ENCODE data around the gene FBLN1.
"Not testable (repeated sequence)": the region's sequence is repeated elsewhere in the genome, so short reads cannot be mapped to it uniquely, and the experiment has no call there.

FBLN1 gene

GRCh38 chr22:45485261-45485660 lies 17.4 kb upstream of the FBLN1 start:
- H3K27ac Mint-ChIP-seq, result no peak overlapping the region
- no peaks in the 10 kb centered on the region for H3K36me3 Mint-ChIP-seq (ENCODE audit: low read depth)
- no peaks in the 10 kb centered on the region for H3K9me3 Mint-ChIP-seq
- H3K4me3 Mint-ChIP-seq, result no peak overlapping the region
- peaks cover 16% of the 10 kb centered on the region for H3K27me3 Mint-ChIP-seq (ENCODE audit: low read depth)
- H3K4me1 Mint-ChIP-seq (ENCODE audit: low read depth), result no peaks in the 10 kb centered on the region

- Mint-ChIP-seq H3K4me1 (ENCODE audit: low read depth) (no peaks in the 10 kb centered on the region), H3K27me3 (ENCODE audit: low read depth) (peaks cover 16% of the 10 kb centered on the region), H3K27ac (no peak overlapping the region), H3K4me3 (no peak overlapping the region), H3K9me3 (no peaks in the 10 kb centered on the region), H3K36me3 (ENCODE audit: low read depth) (no peaks in the 10 kb centered on the region)
Measured at GRCh38 chr22:45488764-45489370, 13.8 kb upstream of the FBLN1 start.

DNA sequence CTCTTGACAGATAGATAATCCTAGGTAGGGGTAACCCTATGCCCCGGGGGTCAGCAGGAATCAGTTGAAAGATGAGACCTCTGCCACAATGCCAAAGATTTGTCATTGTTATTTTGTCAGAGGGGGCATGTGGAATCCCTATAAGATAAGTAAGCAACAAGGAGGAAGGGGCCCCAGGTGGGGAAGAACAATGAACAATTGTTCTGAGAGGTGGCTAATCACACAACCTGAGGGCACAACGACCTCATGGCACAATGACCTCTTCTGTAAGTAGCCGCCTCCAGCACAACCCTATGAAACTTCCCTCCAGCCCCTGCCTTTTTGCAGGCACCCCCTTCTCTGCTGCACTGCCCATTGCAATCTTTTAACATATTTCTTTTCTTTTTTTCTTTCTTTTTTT lies 11.8 kb upstream of the FBLN1 start:
- no peaks in the 10 kb centered on the region for H3K4me1 Mint-ChIP-seq (ENCODE audit: low read depth)
- no peak overlapping the region for H3K27ac Mint-ChIP-seq
- no peaks in the 10 kb centered on the region for H3K36me3 Mint-ChIP-seq (ENCODE audit: low read depth)
- H3K27me3 Mint-ChIP-seq (ENCODE audit: low read depth), result peaks cover 13% of the 10 kb centered on the region
- H3K9me3 Mint-ChIP-seq, result no peaks in the 10 kb centered on the region
- no peak overlapping the region for H3K4me3 Mint-ChIP-seq

DNA sequence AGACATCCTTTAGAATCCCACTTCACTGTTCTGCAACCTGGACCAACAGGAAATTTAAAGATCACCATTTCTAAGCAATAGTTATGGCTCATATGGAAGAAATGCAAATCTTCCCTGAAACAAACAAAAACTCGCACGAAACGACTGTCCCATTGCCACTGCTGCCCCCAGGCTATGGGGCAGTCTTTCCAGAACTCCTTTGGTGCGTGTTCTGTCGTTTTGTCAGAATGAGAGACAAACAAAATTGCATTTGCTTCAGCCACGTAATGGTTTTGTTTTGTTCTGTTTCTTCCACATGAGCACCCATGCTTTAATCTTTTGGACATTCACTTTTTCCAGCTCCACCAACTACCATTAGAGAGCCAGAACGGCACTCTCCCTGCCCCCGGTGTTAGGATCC lies 10.8 kb upstream of the FBLN1 start:
- Mint-ChIP-seq H3K4me1 (ENCODE audit: low read depth) (no peaks in the 10 kb centered on the region), H3K9me3 (no peaks in the 10 kb centered on the region), H3K27me3 (ENCODE audit: low read depth) (peaks cover 9% of the 10 kb centered on the region), H3K4me3 (no peak overlapping the region), H3K36me3 (ENCODE audit: low read depth) (no peaks in the 10 kb centered on the region), H3K27ac (no peak overlapping the region)

DNA sequence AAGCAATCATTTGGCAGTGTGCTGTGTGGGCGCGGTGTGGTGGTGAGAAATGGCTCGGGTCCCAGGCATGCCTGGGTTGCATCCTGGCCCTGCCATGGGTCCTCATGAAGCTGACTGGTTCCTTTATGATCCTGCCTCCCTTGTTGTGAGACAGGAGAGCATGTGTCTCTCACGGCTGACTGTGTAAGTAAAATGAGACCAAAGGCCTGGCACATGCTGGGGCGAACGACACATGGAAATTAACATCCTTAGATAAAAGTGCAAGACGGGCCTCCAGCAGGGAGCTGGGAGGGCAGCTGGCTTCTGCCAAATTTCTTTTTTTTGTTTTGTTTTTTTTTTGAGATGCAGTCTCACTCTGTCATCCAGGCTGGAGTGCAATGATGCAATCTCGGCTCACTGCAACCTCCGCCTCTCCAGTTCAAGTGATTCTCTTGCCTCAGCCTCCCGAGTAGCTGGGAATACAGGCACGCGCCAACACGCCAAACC lies 9.4 kb upstream of the FBLN1 start:
- Mint-ChIP-seq H3K4me3 (no peak overlapping the region), H3K27me3 (ENCODE audit: low read depth) (peaks cover 3% of the 10 kb centered on the region), H3K9me3 (no peaks in the 10 kb centered on the region), H3K27ac (no peak overlapping the region), H3K4me1 (ENCODE audit: low read depth) (no peaks in the 10 kb centered on the region), H3K36me3 (ENCODE audit: low read depth) (no peaks in the 10 kb centered on the region)

DNA sequence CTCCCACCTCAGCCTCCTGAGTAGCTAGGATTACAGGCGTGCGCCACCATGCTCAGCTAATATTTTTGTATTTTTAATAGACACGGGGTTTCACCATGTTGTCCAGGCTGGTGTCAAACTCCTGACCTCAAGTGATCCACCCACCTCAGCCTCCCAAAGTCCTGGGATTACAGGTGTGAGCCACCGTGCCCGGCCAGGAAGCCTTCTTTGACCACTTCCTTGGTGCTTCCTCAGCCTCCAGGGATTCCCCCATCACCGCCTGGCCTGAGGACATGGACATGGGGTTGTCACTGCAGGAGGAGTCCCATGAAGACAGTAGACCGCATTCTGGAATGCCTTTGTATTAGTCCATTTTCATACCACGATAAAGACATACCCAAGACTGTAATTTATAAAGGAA lies 8.4 kb upstream of the FBLN1 start:
- H3K27ac Mint-ChIP-seq; H3K4me3 Mint-ChIP-seq; H3K4me1 Mint-ChIP-seq (ENCODE audit: low read depth); H3K9me3 Mint-ChIP-seq; H3K36me3 Mint-ChIP-seq (ENCODE audit: low read depth); H3K27me3 Mint-ChIP-seq (ENCODE audit: low read depth): not testable (repeated sequence)

- not testable (repeated sequence) for H3K4me1 Mint-ChIP-seq (ENCODE audit: low read depth); H3K9me3 Mint-ChIP-seq; H3K27ac Mint-ChIP-seq; H3K27me3 Mint-ChIP-seq (ENCODE audit: low read depth); H3K36me3 Mint-ChIP-seq (ENCODE audit: low read depth); H3K4me3 Mint-ChIP-seq
Measured at GRCh38 chr22:45495616-45496015, 7.1 kb upstream of the FBLN1 start.

GRCh38 chr22:45496451-45496941 lies 6.2 kb upstream of the FBLN1 start:
- H3K36me3 Mint-ChIP-seq (ENCODE audit: low read depth), result no peaks in the 10 kb centered on the region
- no peak overlapping the region for H3K4me3 Mint-ChIP-seq
- H3K4me1 Mint-ChIP-seq (ENCODE audit: low read depth), result no peaks in the 10 kb centered on the region
- H3K9me3 Mint-ChIP-seq, result no peaks in the 10 kb centered on the region
- H3K27me3 Mint-ChIP-seq (ENCODE audit: low read depth), result peaks cover 8% of the 10 kb centered on the region
- no peak overlapping the region for H3K27ac Mint-ChIP-seq

GRCh38 chr22:45497351-45498145 lies 5.1 kb upstream of the FBLN1 start:
- Mint-ChIP-seq H3K27me3 (ENCODE audit: low read depth) (peaks cover 14% of the 10 kb centered on the region), H3K36me3 (ENCODE audit: low read depth) (no peaks in the 10 kb centered on the region), H3K27ac (no peak overlapping the region), H3K4me1 (ENCODE audit: low read depth) (no peaks in the 10 kb centered on the region), H3K9me3 (no peaks in the 10 kb centered on the region), H3K4me3 (no peak overlapping the region)

- no peak overlapping the region for H3K27ac Mint-ChIP-seq
- H3K9me3 Mint-ChIP-seq, result no peaks in the 10 kb centered on the region
- H3K4me1 Mint-ChIP-seq (ENCODE audit: low read depth), result no peaks in the 10 kb centered on the region
- H3K27me3 Mint-ChIP-seq (ENCODE audit: low read depth), result peaks cover 28% of the 10 kb centered on the region
- no peak overlapping the region for H3K4me3 Mint-ChIP-seq
- H3K36me3 Mint-ChIP-seq (ENCODE audit: low read depth), result no peaks in the 10 kb centered on the region
Measured at GRCh38 chr22:45499746-45500145, 2.9 kb upstream of the FBLN1 start.

DNA sequence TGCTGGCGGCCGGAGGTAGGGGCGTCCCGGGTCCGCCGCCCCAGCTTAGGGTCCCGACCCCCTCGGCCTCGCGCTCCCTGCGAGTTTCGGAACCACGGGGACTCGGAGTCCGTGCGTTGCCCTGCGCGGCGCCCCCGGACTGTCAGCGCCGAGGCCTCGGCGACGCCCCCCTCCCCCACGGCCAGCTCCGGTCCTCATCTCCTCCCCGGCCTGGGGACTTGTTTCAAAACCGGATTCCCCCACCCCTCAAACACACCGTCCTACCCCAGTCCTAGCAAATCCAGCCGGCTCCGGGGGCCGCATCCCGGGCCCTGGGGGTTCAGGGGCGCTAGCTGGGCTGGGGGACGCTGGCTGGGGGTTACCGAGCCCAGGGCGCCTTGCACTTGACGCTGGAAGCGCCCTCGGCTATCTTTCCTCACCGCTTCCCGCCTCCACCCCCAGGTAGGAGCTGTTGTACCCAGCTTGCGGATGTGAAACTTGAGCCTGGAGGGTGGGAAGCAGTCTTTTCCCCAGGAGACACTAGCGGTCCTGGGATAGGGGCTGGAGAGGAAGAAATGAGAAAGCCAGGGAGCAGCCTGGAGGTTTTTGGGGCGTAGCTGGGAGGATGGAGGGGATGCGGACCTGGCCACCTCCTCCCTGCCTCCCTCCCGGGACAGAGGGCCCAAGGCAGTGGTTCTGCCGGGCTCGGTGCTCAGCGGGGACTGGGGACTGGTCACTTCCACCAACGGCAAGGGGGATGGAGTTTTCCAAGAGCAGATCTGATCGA lies 550 bp downstream of the FBLN1 start:
- peaks cover 41% of the 10 kb centered on the region for H3K27me3 Mint-ChIP-seq (ENCODE audit: low read depth)
- no peaks in the 10 kb centered on the region for H3K36me3 Mint-ChIP-seq (ENCODE audit: low read depth)
- H3K27ac Mint-ChIP-seq, result no peak overlapping the region
- peaks cover 3% of the 10 kb centered on the region for H3K4me1 Mint-ChIP-seq (ENCODE audit: low read depth)
- H3K9me3 Mint-ChIP-seq, result no peaks in the 10 kb centered on the region
- no peak overlapping the region for H3K4me3 Mint-ChIP-seq

- Mint-ChIP-seq H3K9me3 (no peaks in the 10 kb centered on the region), H3K4me3 (no peak overlapping the region), H3K36me3 (ENCODE audit: low read depth) (no peaks in the 10 kb centered on the region), H3K27me3 (ENCODE audit: low read depth) (peaks cover 41% of the 10 kb centered on the region), H3K4me1 (ENCODE audit: low read depth) (peaks cover 3% of the 10 kb centered on the region), H3K27ac (no peak overlapping the region)
Measured at GRCh38 chr22:45503816-45504372, 1.2 kb downstream of the FBLN1 start.

- Mint-ChIP-seq H3K27me3 (ENCODE audit: low read depth) (peaks cover 41% of the 10 kb centered on the region), H3K27ac (no peak overlapping the region), H3K4me1 (ENCODE audit: low read depth) (peaks cover 3% of the 10 kb centered on the region), H3K4me3 (no peak overlapping the region), H3K9me3 (no peaks in the 10 kb centered on the region), H3K36me3 (ENCODE audit: low read depth) (no peaks in the 10 kb centered on the region)
Measured at GRCh38 chr22:45504373-45505341, 2.0 kb downstream of the FBLN1 start.
